Measurements from ENCODE around the gene MSH4. TPM values are rescaled to one million over a fixed set of nuclear protein-coding genes. Genes with fewer than 3 reads are reported as not detected.
"Not testable (repeated sequence)": the region's sequence is repeated elsewhere in the genome, so short reads cannot be mapped to it uniquely, and the experiment has no call there.

MSH4 gene
- total RNA-seq, 1 donor from 2014 or later = not detected

- Histone ChIP-seq H3K79me2 (ENCODE audit: low read depth) (no peaks in the 10 kb centered on the region), H3K27me3 (no peaks in the 10 kb centered on the region), H3K4me3 (no peak overlapping the region), H3K4me1 (no peaks in the 10 kb centered on the region), H4K20me1 (ENCODE audit: low read depth) (no peaks in the 10 kb centered on the region), H3K27ac (no peak overlapping the region), H3K36me3 (no peaks in the 10 kb centered on the region), H3K9me3 (ENCODE audit: low read depth) (no peaks in the 10 kb centered on the region), H2AFZ (replicated peaks) (no peak overlapping the region), H3K9ac (no peak overlapping the region), H3K4me2 (no peak overlapping the region), H3F3A (ENCODE audit: low read depth) (no peaks in the 10 kb centered on the region)
- Mint-ChIP-seq H3K27ac (no peak overlapping the region), H3K4me1 (no peaks in the 10 kb centered on the region), H3K9me3 (no peaks in the 10 kb centered on the region), H3K4me3 (no peak overlapping the region), H3K27me3 (ENCODE audit: insufficient read depth, low read depth) (no peaks in the 10 kb centered on the region), H3K36me3 (no peaks in the 10 kb centered on the region)
- no peak for DNase-seq (ENCODE audit: low spot score)
- no peak for TF ChIP-seq EZH2phosphoT487 (IDR thresholded peaks at IDR 0.05)
- no peak for TF ChIP-seq CTCF (IDR thresholded peaks at IDR 0.05)
- TF ChIP-seq EZH2 (IDR thresholded peaks at IDR 0.05) = no peak
Measured at GRCh38 chr1:75811211-75811981, 14.7 kb downstream of the MSH4 start.

GRCh38 chr1:75812065-75812464 lies 15.4 kb downstream of the MSH4 start:
- Histone ChIP-seq H3K9me3 (ENCODE audit: low read depth) (no peaks in the 10 kb centered on the region), H3K27me3 (no peaks in the 10 kb centered on the region), H3K4me1 (no peaks in the 10 kb centered on the region), H3K9ac (no peak overlapping the region), H3K4me3 (no peak overlapping the region), H3K27ac (no peak overlapping the region), H3K79me2 (ENCODE audit: low read depth) (no peaks in the 10 kb centered on the region), H3F3A (ENCODE audit: low read depth) (no peaks in the 10 kb centered on the region), H4K20me1 (ENCODE audit: low read depth) (no peaks in the 10 kb centered on the region), H3K36me3 (no peaks in the 10 kb centered on the region), H3K4me2 (no peak overlapping the region), H2AFZ (replicated peaks) (no peak overlapping the region)
- TF ChIP-seq EZH2 (IDR thresholded peaks at IDR 0.05) = no peak
- TF ChIP-seq CTCF (IDR thresholded peaks at IDR 0.05) = no peak
- no peak for TF ChIP-seq EZH2phosphoT487 (IDR thresholded peaks at IDR 0.05)
- no peak overlapping the region for H3K4me3 Mint-ChIP-seq
- no peak for DNase-seq (ENCODE audit: low spot score)
- no peaks in the 10 kb centered on the region for H3K36me3 Mint-ChIP-seq
- no peaks in the 10 kb centered on the region for H3K4me1 Mint-ChIP-seq
- H3K9me3 Mint-ChIP-seq = no peaks in the 10 kb centered on the region
- no peaks in the 10 kb centered on the region for H3K27me3 Mint-ChIP-seq (ENCODE audit: insufficient read depth, low read depth)
- no peak overlapping the region for H3K27ac Mint-ChIP-seq

GRCh38 chr1:75823596-75823995 lies 26.9 kb downstream of the MSH4 start:
- H3K9me3 ChIP-seq (ENCODE audit: low read depth); H3K4me1 Mint-ChIP-seq; DNase-seq (ENCODE audit: low spot score); H3K4me2 ChIP-seq; H2AFZ ChIP-seq (replicated peaks); H3K4me1 ChIP-seq; H3K36me3 ChIP-seq; H3K4me3 Mint-ChIP-seq; H3K27me3 ChIP-seq; H3K27me3 Mint-ChIP-seq (ENCODE audit: insufficient read depth, low read depth); H3K27ac Mint-ChIP-seq; H3K79me2 ChIP-seq (ENCODE audit: low read depth); H4K20me1 ChIP-seq (ENCODE audit: low read depth); H3K9ac ChIP-seq; H3K27ac ChIP-seq; H3F3A ChIP-seq (ENCODE audit: low read depth); H3K4me3 ChIP-seq; H3K9me3 Mint-ChIP-seq; H3K36me3 Mint-ChIP-seq: not testable (repeated sequence)

GRCh38 chr1:75836528-75837100 lies 39.9 kb downstream of the MSH4 start:
- no peaks in the 10 kb centered on the region for H3K79me2 ChIP-seq (ENCODE audit: low read depth)
- H3K27me3 ChIP-seq = no peaks in the 10 kb centered on the region
- H3K4me3 ChIP-seq = no peak overlapping the region
- no peak overlapping the region for H2AFZ ChIP-seq (replicated peaks)
- no peaks in the 10 kb centered on the region for H4K20me1 ChIP-seq (ENCODE audit: low read depth)
- TF ChIP-seq CTCF (IDR thresholded peaks at IDR 0.05) = no peak
- TF ChIP-seq EZH2phosphoT487 (IDR thresholded peaks at IDR 0.05) = no peak
- TF ChIP-seq EZH2 (IDR thresholded peaks at IDR 0.05) = no peak
- H3K9me3 ChIP-seq (ENCODE audit: low read depth) = no peaks in the 10 kb centered on the region
- no peak for DNase-seq (ENCODE audit: low spot score)
- Mint-ChIP-seq H3K27ac (no peak overlapping the region), H3K9me3 (peaks cover 10% of the 10 kb centered on the region), H3K36me3 (no peaks in the 10 kb centered on the region), H3K27me3 (ENCODE audit: insufficient read depth, low read depth) (peaks cover 2% of the 10 kb centered on the region), H3K4me3 (no peak overlapping the region), H3K4me1 (no peaks in the 10 kb centered on the region)
- no peaks in the 10 kb centered on the region for H3K4me1 ChIP-seq
- H3F3A ChIP-seq (ENCODE audit: low read depth) = no peaks in the 10 kb centered on the region
- no peaks in the 10 kb centered on the region for H3K36me3 ChIP-seq
- H3K27ac ChIP-seq = no peak overlapping the region
- no peak overlapping the region for H3K4me2 ChIP-seq
- H3K9ac ChIP-seq = no peak overlapping the region
